ENCODE results near the gene NUTM2F. TPM values are rescaled to one million over a fixed set of nuclear protein-coding genes. Genes with fewer than 3 reads are reported as not detected.
"Not testable (repeated sequence)": the region's sequence is repeated elsewhere in the genome, so short reads cannot be mapped to it uniquely, and the experiment has no call there.

The NUTM2F gene
- polyA plus RNA-seq, 3 donors: not detected

DNA sequence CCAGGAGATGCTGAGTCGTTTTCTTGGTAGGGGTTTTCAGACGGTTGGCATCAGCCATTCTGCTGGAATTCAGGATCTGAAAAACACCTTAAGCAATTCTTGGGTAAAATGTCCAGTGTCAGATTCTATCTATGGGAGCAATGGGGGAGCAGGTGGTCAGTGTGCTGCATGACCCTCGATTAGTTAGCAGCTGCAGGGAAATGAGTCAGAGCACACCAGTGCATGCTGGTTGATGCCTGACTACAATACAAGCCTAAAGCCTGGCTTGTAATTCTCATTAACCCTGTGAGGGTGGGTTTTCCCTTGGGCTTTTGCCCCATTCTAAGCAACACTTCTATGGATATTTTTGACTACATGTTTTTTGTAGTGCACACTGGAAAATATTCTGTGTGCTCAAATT, 20.3 kb upstream of the NUTM2F start:
- H3K4me1 Mint-ChIP-seq; H3K27me3 ChIP-seq (ENCODE audit: control insufficient read depth in 2 of 2, insufficient read depth in 2 of 2, low read length in 2 of 2); H3K9me3 ChIP-seq (replicated peaks in 1 of 2; ENCODE audit: control insufficient read depth in 1 of 2, insufficient read depth in 1 of 2, low read length in 2 of 2); H3K4me1 ChIP-seq (ENCODE audit: control insufficient read depth in 1 of 2, insufficient read depth in 2 of 2, low read length in 2 of 2); H3K9ac ChIP-seq (ENCODE audit: insufficient read depth, low read length, poor library complexity, severe bottlenecking); H3K27ac Mint-ChIP-seq; H3K36me3 ChIP-seq (replicated peaks in 1 of 2; ENCODE audit: control insufficient read depth in 1 of 2, insufficient read depth in 2 of 2, low read length in 2 of 2); H3K4me3 ChIP-seq (replicated peaks in 1 of 3; ENCODE audit: low read depth in 2 of 3, low read length in 3 of 3); DNase-seq; intact Hi-C loops (cut with micrococcal nuclease); H3K79me2 ChIP-seq (ENCODE audit: insufficient read depth, low read length); H3K27ac ChIP-seq (ENCODE audit: low read depth in 1 of 2, low read length in 2 of 2); H2AFZ ChIP-seq (ENCODE audit: insufficient read depth, low read depth, low read length, poor library complexity, severe bottlenecking); H4K20me1 ChIP-seq (ENCODE audit: insufficient read depth, low read length); H3K27me3 Mint-ChIP-seq (ENCODE audit: low read depth in 3 of 3); H3K9me3 Mint-ChIP-seq; H3K4me3 Mint-ChIP-seq; H3K4me2 ChIP-seq (replicated peaks; ENCODE audit: extremely low read depth, low read length, poor library complexity, severe bottlenecking); H3K36me3 Mint-ChIP-seq: not testable (repeated sequence)
- no CpG with 5 or more reads among the region's 3 CpGs for WGBS (ENCODE audit: insufficient coverage)

DNA sequence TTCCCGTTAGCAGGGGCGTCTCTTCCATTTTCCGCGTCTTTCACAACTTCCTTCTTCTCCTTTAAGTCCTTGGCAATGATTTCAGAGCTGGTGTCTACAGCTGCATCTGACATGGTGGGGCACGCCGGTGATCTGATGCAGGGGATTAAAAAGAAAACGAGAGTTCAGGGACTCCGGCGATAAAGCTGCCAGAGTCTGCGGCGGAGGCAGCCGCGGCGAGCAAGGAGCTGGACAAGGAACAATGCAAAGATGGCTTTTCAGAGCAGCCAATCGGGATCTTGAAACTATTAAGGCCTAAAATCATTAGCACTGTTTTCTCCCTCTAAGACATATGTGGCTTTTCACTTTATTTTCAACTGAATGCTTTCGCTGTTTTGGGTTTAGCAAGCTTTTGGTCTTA, 19.0 kb upstream of the NUTM2F start:
- H3K79me2 ChIP-seq (ENCODE audit: insufficient read depth, low read length); H3K36me3 Mint-ChIP-seq; H3K4me2 ChIP-seq (replicated peaks; ENCODE audit: extremely low read depth, low read length, poor library complexity, severe bottlenecking); H3K4me3 Mint-ChIP-seq; H3K27me3 Mint-ChIP-seq (ENCODE audit: low read depth in 3 of 3); H3K36me3 ChIP-seq (replicated peaks in 1 of 2; ENCODE audit: control insufficient read depth in 1 of 2, insufficient read depth in 2 of 2, low read length in 2 of 2); H3K9me3 ChIP-seq (replicated peaks in 1 of 2; ENCODE audit: control insufficient read depth in 1 of 2, insufficient read depth in 1 of 2, low read length in 2 of 2); H3K4me1 Mint-ChIP-seq; H3K27me3 ChIP-seq (ENCODE audit: control insufficient read depth in 2 of 2, insufficient read depth in 2 of 2, low read length in 2 of 2); H3K9ac ChIP-seq (ENCODE audit: insufficient read depth, low read length, poor library complexity, severe bottlenecking); H3K9me3 Mint-ChIP-seq; H4K20me1 ChIP-seq (ENCODE audit: insufficient read depth, low read length); H3K4me1 ChIP-seq (ENCODE audit: control insufficient read depth in 1 of 2, insufficient read depth in 2 of 2, low read length in 2 of 2); H3K27ac ChIP-seq (ENCODE audit: low read depth in 1 of 2, low read length in 2 of 2); H2AFZ ChIP-seq (ENCODE audit: insufficient read depth, low read depth, low read length, poor library complexity, severe bottlenecking); intact Hi-C loops (cut with micrococcal nuclease); H3K4me3 ChIP-seq (replicated peaks in 1 of 3; ENCODE audit: low read depth in 2 of 3, low read length in 3 of 3): not testable (repeated sequence)
- peak in 1 of 3 donors; percentile 8 for DNase-seq
- WGBS (ENCODE audit: insufficient coverage): 68% methylated on average over 2 of the region's 16 CpGs
- peak overlapping the region; percentile 65 to 93 (median 86) for H3K27ac Mint-ChIP-seq

DNA sequence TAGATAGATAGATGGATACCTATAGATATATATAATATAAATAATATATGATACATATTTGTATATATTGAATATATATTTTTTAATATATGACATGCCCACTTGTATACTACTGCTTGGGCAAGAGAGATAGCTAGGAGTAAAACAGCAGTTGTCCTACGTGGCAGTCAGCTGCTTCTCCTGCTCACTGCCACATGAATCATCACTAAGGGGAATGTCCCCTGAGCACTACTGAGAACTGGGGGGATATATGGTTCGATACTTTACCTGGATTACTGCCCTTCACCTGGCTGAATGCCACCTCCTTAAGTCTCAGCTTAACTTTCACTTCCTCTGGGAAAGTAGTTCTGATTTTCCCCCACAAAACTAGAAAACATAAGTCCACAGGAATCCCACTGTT, 13.3 kb upstream of the NUTM2F start:
- H3K4me1 Mint-ChIP-seq: not testable (repeated sequence)
- no CpG with 5 or more reads among the region's 2 CpGs for WGBS (ENCODE audit: insufficient coverage)

DNA sequence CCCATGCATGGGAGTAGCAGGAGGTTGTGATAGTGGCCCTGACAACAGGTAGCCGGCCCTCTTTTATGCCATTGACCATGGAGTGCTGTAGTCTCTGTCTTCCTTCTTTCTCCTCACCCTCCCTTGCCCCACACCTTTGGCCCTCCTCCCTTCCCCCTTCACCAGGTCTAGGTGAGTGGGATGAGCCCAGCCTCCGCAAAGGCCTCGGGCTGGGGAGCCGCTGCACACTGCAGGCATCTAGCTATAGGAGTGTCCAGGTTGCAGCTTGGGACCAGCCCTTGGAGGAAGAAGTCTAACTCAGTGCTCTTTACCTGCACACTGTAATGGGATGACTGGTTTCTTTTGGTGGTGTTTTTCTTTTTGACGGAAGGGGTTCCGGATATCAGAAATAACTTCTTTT, 12.3 kb upstream of the NUTM2F start:
- intact Hi-C loops (cut with micrococcal nuclease); H3K36me3 Mint-ChIP-seq; H3K4me1 Mint-ChIP-seq; H3K4me1 ChIP-seq (ENCODE audit: control insufficient read depth in 1 of 2, insufficient read depth in 2 of 2, low read length in 2 of 2); H3K4me3 Mint-ChIP-seq; H3K27ac Mint-ChIP-seq; H3K4me2 ChIP-seq (replicated peaks; ENCODE audit: extremely low read depth, low read length, poor library complexity, severe bottlenecking); H3K9me3 ChIP-seq (replicated peaks in 1 of 2; ENCODE audit: control insufficient read depth in 1 of 2, insufficient read depth in 1 of 2, low read length in 2 of 2); H3K27ac ChIP-seq (ENCODE audit: low read depth in 1 of 2, low read length in 2 of 2); H3K27me3 ChIP-seq (ENCODE audit: control insufficient read depth in 2 of 2, insufficient read depth in 2 of 2, low read length in 2 of 2); H3K27me3 Mint-ChIP-seq (ENCODE audit: low read depth in 3 of 3); H2AFZ ChIP-seq (ENCODE audit: insufficient read depth, low read depth, low read length, poor library complexity, severe bottlenecking); H3K4me3 ChIP-seq (replicated peaks in 1 of 3; ENCODE audit: low read depth in 2 of 3, low read length in 3 of 3); H3K9me3 Mint-ChIP-seq; DNase-seq; H3K36me3 ChIP-seq (replicated peaks in 1 of 2; ENCODE audit: control insufficient read depth in 1 of 2, insufficient read depth in 2 of 2, low read length in 2 of 2); H3K79me2 ChIP-seq (ENCODE audit: insufficient read depth, low read length); H4K20me1 ChIP-seq (ENCODE audit: insufficient read depth, low read length); H3K9ac ChIP-seq (ENCODE audit: insufficient read depth, low read length, poor library complexity, severe bottlenecking): not testable (repeated sequence)
- WGBS (ENCODE audit: insufficient coverage): no CpG with 5 or more reads among the region's 6 CpGs

More for the DNA sequence above, 13.3 kb upstream of the NUTM2F start:
- H3K4me1 ChIP-seq (ENCODE audit: control insufficient read depth in 1 of 2, insufficient read depth in 2 of 2, low read length in 2 of 2); H3K27me3 ChIP-seq (ENCODE audit: control insufficient read depth in 2 of 2, insufficient read depth in 2 of 2, low read length in 2 of 2); H3K36me3 Mint-ChIP-seq; H3K27me3 Mint-ChIP-seq (ENCODE audit: low read depth in 3 of 3); H3K79me2 ChIP-seq (ENCODE audit: insufficient read depth, low read length); H3K4me3 Mint-ChIP-seq; DNase-seq; H3K4me3 ChIP-seq (replicated peaks in 1 of 3; ENCODE audit: low read depth in 2 of 3, low read length in 3 of 3); H3K9me3 Mint-ChIP-seq; H3K27ac Mint-ChIP-seq; H2AFZ ChIP-seq (ENCODE audit: insufficient read depth, low read depth, low read length, poor library complexity, severe bottlenecking); H4K20me1 ChIP-seq (ENCODE audit: insufficient read depth, low read length); H3K27ac ChIP-seq (ENCODE audit: low read depth in 1 of 2, low read length in 2 of 2); H3K9me3 ChIP-seq (replicated peaks in 1 of 2; ENCODE audit: control insufficient read depth in 1 of 2, insufficient read depth in 1 of 2, low read length in 2 of 2); H3K9ac ChIP-seq (ENCODE audit: insufficient read depth, low read length, poor library complexity, severe bottlenecking); H3K4me2 ChIP-seq (replicated peaks; ENCODE audit: extremely low read depth, low read length, poor library complexity, severe bottlenecking); H3K36me3 ChIP-seq (replicated peaks in 1 of 2; ENCODE audit: control insufficient read depth in 1 of 2, insufficient read depth in 2 of 2, low read length in 2 of 2); intact Hi-C loops (cut with micrococcal nuclease): not testable (repeated sequence)

All from CD14-positive monocyte (primary cell).